Esophagus muscularis mucosa (tissue), 4 donors: ENCODE results near the gene C1QTNF1. TPM values are rescaled to one million over a fixed set of nuclear protein-coding genes. Genes with fewer than 3 reads are reported as not detected.

Experiments used
- DNase-seq: peaks from one replicate; pipeline ENCODE4 v3.0.0-alpha.2; 2017; ENCODE audit errors: extremely low spot score
- H3K27ac ChIP-seq, 4 donors: fragments of 200-600 bp; sonication (generic); replicated peaks in 1 of 4; 1 replicate in 3 of 4; 2 replicates in 1 of 4; pipeline ENCODE4 v1.5.1; 2016 to 2019; ENCODE audit warnings: mild to moderate bottlenecking in 1 of 4
- H3K27me3 ChIP-seq, 4 donors: fragments of 200-600 bp; sonication (generic); one replicate each; pipeline versions ENCODE4 v1.5.1 to v1.6.0; 2016 to 2019
- H3K36me3 ChIP-seq, 4 donors: fragments of 200-600 bp; sonication (generic); one replicate each; pipeline ENCODE4 v1.5.1; 2016 to 2019
- H3K4me1 ChIP-seq, 4 donors: fragments of 200-600 bp; sonication (generic); one replicate each; pipeline ENCODE4 v1.5.1; 2016 to 2019
- H3K4me3 ChIP-seq, 4 donors: fragments of 200-600 bp; sonication (generic); 1 replicate in 2 of 4; 2 replicates in 2 of 4; pipeline ENCODE4 v1.5.1; 2016 to 2019; ENCODE audit warnings: mild to moderate bottlenecking in 4 of 4, moderate library complexity in 1 of 4
- H3K9me3 ChIP-seq, 4 donors: fragments of 200-600 bp; sonication (generic); 1 replicate in 3 of 4; 2 replicates in 1 of 4; pipeline ENCODE4 v1.5.1; 2016 to 2019
- EP300 ChIP-seq: sonication (generic); formaldehyde crosslinking; IDR thresholded peaks from one replicate; pipeline ENCODE4 v1.6.1; 2017; ENCODE audit warnings: antibody characterized with exemption
- POLR2A ChIP-seq: fragments of 450-650 bp; IDR thresholded peaks from one replicate; pipeline ENCODE4 v1.6.1; 2017; ENCODE audit warnings: antibody characterized with exemption, moderate library complexity, mild to moderate bottlenecking, low read depth
- POLR2AphosphoS5 ChIP-seq, 2 donors: sonication (generic); formaldehyde crosslinking; IDR thresholded peaks; one replicate each; pipeline ENCODE4 v1.6.1; 2017; ENCODE audit warnings: antibody characterized with exemption in 2 of 2
- WGBS: methylation state at CpG from one replicate; pipeline ENCODE4 v1.1.5; 2018; 5-methylcytosine and 5-hydroxymethylcytosine counted together
- intact Hi-C: fragments of 100-400 bp; cut with DNase I; formaldehyde crosslinking; loops from one replicate; pipeline ENCODE4 v1.15.1; 2023
- total RNA-seq, 4 donors: library from RNA; depleted of rRNA; stranded (reverse); fragments of >200 nt; gene quantifications; one replicate each; pipeline versions ENCODE4 v1.1.0 to v1.2.1, GENCODE V29; 2016
- TF ChIP-seq, protein P1 (sequence below), 3 experiments: fragments of 200-600 bp in 2 of 3; fragments of 450-650 bp in 1 of 3; sonication (generic) in 2 of 3; IDR thresholded peaks; one replicate each; pipeline ENCODE4 v1.5.1; 2017 to 2019; ENCODE audit warnings: antibody characterized with exemption in 3 of 3, mild to moderate bottlenecking in 2 of 3, moderate library complexity in 1 of 3

Gene C1QTNF1
- total RNA-seq, 4 donors from 2014 or later: 31.1 to 115 (median 70.4) TPM

DNA sequence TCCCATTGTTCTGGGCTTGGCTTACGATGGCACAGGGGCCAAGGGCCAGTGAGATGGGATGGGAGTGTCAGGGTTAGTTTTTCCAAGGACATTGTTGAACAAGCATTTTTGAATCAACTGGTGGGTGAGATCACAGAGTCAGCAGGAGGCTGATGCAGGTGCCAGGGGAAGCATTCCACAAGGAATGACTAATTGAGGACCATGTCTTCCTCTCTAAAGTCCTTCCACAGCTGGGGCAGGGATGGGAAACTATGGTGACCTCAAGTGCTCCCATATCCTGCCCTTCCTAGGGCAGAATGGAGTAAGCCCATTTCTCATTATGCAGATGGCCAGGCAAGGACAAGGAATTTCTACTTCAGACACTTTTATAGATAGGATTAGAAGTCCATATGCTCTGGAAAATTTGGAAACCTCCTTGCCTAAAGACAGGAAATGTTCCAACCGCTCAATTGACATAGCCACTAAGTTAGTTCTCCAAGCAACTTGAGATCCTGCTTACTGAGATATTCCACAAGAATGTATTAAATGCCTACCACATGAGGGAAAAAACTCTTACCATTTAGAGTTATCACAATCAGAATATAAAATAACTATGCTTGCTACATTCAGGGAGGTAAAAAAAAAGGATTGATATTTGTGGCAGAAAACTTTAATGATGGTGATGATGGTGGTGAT is 29.4 kb downstream of the C1QTNF1 start:
- TF ChIP-seq POLR2A (no peak), POLR2AphosphoS5 (IDR thresholded peaks at IDR 0.05) (peak in 1 of 2 donors; percentile 5)
- peaks cover 0 to 27% (median 14%) of the 10 kb centered on the region in 4 donors for H3K36me3 ChIP-seq
- no peak overlapping the region for H3K27ac ChIP-seq
- H3K4me1 ChIP-seq: peaks cover 0 to 4% (median 2%) of the 10 kb centered on the region in 4 donors
- H3K27me3 ChIP-seq: no peaks in the 10 kb centered on the region
- no peak overlapping the region for H3K4me3 ChIP-seq
- intact Hi-C loops: no loop called here
- DNase-seq: no peak
- WGBS: 81% methylated on average over 2 of the region's 2 CpGs
- H3K9me3 ChIP-seq: peaks cover 0 to 15% (median 3%) of the 10 kb centered on the region in 4 donors

DNA sequence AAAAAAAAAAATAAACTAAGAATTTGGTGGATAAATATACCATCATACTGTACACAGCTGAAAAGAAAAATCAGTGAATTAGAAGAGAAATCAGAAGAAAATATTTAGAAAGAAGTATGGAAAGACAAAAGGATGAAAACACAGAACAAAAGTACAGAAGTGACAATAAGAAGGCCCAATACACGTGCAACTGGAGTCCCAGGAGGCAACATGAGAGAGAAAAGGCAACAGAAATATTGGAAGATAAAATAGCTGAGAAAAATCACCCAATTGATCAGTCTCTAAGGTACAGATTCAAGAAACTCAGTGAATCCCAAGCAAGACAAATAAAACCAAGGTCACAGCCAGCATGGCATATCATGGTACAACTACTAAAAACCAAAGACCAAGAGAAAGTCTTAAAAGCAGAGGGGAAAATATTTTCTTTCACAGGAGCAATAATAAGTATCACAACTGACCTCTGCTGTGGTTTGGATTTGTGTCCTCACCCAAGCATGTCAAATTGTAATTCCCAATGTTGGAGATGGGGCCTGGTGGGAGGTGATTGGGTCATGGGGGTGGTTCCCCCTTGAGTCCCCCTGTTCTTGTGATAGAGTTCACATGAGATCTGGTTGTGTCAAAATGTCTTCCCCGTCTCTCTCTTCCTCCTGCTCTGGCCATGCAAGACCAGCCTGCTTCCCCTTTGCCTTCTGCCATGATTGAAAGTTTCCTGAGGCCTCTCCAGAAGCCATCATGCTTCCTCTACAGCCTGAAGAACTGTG is 30.4 kb downstream of the C1QTNF1 start:
- intact Hi-C loops: no loop called here
- TF ChIP-seq POLR2A: no peak
- TF ChIP-seq EP300: no peak
- TF ChIP-seq, protein P1, sequence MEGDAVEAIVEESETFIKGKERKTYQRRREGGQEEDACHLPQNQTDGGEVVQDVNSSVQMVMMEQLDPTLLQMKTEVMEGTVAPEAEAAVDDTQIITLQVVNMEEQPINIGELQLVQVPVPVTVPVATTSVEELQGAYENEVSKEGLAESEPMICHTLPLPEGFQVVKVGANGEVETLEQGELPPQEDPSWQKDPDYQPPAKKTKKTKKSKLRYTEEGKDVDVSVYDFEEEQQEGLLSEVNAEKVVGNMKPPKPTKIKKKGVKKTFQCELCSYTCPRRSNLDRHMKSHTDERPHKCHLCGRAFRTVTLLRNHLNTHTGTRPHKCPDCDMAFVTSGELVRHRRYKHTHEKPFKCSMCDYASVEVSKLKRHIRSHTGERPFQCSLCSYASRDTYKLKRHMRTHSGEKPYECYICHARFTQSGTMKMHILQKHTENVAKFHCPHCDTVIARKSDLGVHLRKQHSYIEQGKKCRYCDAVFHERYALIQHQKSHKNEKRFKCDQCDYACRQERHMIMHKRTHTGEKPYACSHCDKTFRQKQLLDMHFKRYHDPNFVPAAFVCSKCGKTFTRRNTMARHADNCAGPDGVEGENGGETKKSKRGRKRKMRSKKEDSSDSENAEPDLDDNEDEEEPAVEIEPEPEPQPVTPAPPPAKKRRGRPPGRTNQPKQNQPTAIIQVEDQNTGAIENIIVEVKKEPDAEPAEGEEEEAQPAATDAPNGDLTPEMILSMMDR (IDR thresholded peaks at IDR 0.05): no peak
- no peak for TF ChIP-seq POLR2AphosphoS5 (IDR thresholded peaks at IDR 0.05)

DNA sequence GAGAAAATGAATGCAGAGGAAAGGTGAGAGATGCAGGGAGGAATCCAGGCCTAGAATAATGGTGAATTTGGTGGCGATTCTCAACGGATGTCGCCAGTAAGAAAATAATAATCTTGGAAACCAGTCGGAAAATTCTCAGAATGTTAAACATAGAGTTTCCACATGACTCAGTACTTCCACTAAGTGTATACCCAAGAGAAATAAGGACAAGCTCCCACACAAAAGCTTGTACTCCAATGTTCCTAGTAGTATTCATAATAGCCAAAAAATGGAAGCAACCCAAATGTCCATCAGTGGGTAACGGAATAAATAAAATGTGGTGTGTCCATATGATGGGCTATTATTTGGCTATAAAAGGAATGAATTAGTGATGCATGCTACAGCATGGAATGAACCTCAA is 31.2 kb downstream of the C1QTNF1 start:
- H3K4me3 ChIP-seq: no peak overlapping the region
- WGBS: 88% methylated on average over 5 of the region's 5 CpGs
- H3K36me3 ChIP-seq: peaks cover 0 to 9% (median 0%) of the 10 kb centered on the region in 4 donors
- no peaks in the 10 kb centered on the region for H3K4me1 ChIP-seq
- H3K9me3 ChIP-seq: peaks cover 0 to 15% (median 3%) of the 10 kb centered on the region in 4 donors
- no peaks in the 10 kb centered on the region for H3K27me3 ChIP-seq
- no peak overlapping the region for H3K27ac ChIP-seq
- intact Hi-C loops: no loop called here
- TF ChIP-seq POLR2AphosphoS5 (IDR thresholded peaks at IDR 0.05) (no peak), POLR2A (no peak), EP300 (no peak)
- TF ChIP-seq, protein P1 (IDR thresholded peaks at IDR 0.05): no peak
- no peak for DNase-seq

More for the DNA sequence above, 30.4 kb downstream of the C1QTNF1 start:
- Histone ChIP-seq H3K4me1 (no peaks in the 10 kb centered on the region), H3K27ac (peak overlapping the region in 1 of 4 donors; percentile 8), H3K27me3 (no peaks in the 10 kb centered on the region), H3K4me3 (no peak overlapping the region), H3K9me3 (peaks cover 0 to 15% (median 3%) of the 10 kb centered on the region in 4 donors), H3K36me3 (peaks cover 0 to 17% (median 4%) of the 10 kb centered on the region in 4 donors)
- 68% methylated on average over 2 of the region's 2 CpGs for WGBS
- no peak for DNase-seq

DNA sequence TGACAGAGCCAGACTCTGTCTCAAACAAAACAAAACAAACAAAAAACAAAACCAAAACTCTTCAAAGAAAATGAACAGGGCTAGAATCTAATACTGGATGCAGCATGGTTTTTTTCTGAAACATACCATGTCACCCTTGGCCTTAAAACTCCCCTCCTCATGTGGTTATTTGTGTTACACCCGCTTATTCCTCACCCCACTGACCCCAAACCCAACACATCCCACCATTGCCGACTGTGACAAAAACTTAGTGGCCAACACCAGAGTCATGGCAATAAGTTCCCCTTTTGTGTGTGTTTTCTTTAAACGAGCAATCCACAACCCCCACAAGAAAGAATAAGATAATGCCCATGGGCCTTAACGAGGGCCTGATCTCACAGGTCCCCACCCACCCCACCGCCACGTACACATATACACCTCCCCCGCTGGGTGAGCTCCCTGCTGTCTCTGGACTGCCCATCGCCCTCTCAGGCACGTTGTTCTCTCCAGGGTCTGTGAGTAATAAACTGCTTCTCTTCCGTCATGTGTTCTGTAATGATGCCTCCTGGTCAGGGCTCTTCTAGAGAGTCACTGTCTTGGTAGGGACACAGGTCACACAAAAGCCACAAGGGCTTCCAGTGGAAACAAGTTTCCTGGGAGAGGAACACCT is 33.9 kb downstream of the C1QTNF1 start:
- WGBS: 83% methylated on average over 10 of the region's 10 CpGs
- Histone ChIP-seq H3K27ac (no peak overlapping the region), H3K27me3 (no peaks in the 10 kb centered on the region), H3K9me3 (peaks cover 0 to 15% (median 3%) of the 10 kb centered on the region in 4 donors), H3K4me3 (no peak overlapping the region), H3K36me3 (no peaks in the 10 kb centered on the region), H3K4me1 (no peaks in the 10 kb centered on the region)
- TF ChIP-seq POLR2AphosphoS5 (IDR thresholded peaks at IDR 0.05) (no peak), EP300 (no peak)
- TF ChIP-seq, protein P1 (IDR thresholded peaks at IDR 0.05): no peak
- intact Hi-C loops: no loop called here
- no peak for DNase-seq

DNA sequence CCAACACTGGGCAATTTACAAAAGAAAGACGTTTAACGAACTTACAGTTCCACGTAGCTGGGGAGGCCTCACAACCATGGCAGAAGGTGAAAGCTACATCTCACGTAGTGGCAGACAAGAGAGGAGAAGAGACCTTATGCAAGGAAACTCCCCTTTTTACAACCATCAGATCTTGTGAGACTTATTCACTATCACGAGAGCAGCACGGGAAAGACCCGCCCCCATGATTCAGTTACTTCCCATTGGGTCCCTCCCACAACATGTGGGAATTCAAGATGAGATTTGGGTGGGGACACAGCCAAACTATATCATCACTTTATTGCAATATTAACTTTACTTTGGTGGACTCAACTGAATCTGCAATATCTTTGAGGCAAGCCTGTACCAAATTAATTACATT is 38.7 kb downstream of the C1QTNF1 start:
- Histone ChIP-seq H3K27ac (no peak overlapping the region), H3K27me3 (no peaks in the 10 kb centered on the region), H3K9me3 (no peaks in the 10 kb centered on the region), H3K4me1 (no peaks in the 10 kb centered on the region), H3K4me3 (no peak overlapping the region), H3K36me3 (no peaks in the 10 kb centered on the region)
- intact Hi-C loops: no loop called here
- DNase-seq: no peak
- no peak for TF ChIP-seq EP300
- TF ChIP-seq POLR2AphosphoS5 (IDR thresholded peaks at IDR 0.05): no peak
- TF ChIP-seq POLR2A: no peak
- TF ChIP-seq, protein P1 (IDR thresholded peaks at IDR 0.05): no peak
- 83% methylated on average over 7 of the region's 7 CpGs for WGBS
